HG02970 (cell line): ENCODE results near the gene SLC26A1.
"Not testable (repeated sequence)": the region's sequence is repeated elsewhere in the genome, so short reads cannot be mapped to it uniquely, and the experiment has no call there.

Source experiments
- ATAC-seq: cut with Tn5 transposase; IDR thresholded peaks from one replicate; pipeline ENCODE4 v1.9.1; 2021; ENCODE audit warnings: mild to moderate bottlenecking, moderate library complexity, moderate number of reproducible peaks; ENCODE audit not compliant: unreplicated experiment, low FRiP score

Gene SLC26A1

DNA sequence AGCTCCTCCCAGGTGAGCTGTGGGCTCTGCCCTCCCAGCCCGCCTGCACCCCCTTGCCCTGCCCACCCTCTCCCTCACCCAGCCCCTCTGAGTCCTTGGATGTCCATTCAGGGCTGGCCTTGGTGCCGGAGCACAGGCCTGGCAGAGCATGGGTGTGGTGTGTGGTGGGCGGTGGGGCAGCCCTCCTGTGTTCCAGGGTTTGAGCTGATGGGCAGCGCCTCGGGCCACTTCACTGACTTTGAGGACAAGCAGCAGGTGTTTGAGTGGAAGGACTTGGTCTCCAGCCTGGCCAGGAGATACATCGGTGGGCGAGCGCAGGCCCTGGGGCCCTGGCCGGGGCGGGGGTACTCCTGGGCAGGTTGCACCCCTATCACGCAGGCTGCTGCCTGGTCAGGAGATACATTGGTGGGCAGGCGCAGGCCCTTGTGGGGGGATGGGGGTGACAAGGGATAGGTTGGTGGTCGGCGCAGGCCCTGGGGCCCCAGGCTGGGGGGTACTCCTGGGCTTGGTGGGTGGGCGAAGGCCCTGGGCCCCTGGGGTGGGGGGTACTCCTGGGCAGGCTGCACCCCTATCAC, 7.6 kb upstream of the SLC26A1 start:
- ATAC-seq, result no peak

DNA sequence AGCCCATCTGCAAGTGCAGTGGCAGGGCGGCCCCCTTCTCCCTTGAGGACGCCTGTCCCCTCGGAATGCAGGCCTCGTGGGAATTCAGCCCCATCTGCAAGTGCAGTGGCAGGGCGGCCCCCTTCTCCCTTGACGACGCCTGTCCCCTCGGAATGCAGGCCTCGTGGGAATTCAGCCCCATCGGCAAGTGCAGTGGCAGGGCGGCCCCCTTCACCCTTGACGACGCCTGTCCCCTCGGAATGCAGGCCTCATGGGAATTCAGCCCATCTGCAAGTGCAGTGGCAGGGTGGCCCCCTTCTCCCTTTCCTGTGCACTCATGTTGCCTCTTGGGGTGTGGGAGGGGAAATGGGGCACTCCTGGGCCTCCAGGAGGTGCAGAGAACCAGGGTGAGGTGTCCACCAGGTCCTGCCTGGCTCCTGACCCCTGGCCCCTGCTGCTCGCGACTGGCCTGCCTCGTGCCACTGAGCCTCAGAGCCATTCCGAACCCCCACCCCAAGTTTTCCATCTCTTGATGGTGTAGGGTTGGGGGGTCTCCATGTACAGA, 6.8 kb upstream of the SLC26A1 start:
- ATAC-seq, result no peak

DNA sequence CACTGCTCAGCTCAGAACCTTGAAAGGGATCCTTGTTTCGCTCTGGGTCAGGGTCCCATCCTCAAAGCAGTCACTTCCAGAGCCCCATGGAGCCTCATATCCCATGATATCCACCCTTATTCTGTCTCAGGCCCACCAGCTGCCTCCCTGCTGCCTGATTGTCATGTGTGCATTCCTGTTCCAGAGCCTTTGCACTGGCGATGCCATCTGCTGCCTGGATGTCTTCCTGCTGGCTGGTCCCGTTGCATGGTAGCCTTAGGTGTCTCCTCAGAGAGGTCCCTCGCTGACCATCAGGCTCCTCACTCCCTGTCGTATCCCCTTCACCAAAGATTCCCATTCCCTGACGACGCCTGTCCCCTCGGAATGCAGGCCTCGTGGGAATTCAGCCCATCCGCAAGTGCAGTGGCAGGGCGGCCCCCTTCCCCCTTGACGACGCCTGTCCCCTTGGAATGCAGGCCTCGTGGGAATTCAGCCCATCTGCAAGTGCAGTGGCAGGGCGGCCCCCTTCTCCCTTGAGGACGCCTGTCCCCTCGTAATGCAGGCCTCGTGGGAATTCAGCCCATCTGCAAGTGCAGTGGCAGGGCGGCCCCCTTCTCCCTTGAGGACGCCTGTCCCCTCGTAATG, 6.1 kb upstream of the SLC26A1 start:
- ATAC-seq, result not testable (repeated sequence)

DNA sequence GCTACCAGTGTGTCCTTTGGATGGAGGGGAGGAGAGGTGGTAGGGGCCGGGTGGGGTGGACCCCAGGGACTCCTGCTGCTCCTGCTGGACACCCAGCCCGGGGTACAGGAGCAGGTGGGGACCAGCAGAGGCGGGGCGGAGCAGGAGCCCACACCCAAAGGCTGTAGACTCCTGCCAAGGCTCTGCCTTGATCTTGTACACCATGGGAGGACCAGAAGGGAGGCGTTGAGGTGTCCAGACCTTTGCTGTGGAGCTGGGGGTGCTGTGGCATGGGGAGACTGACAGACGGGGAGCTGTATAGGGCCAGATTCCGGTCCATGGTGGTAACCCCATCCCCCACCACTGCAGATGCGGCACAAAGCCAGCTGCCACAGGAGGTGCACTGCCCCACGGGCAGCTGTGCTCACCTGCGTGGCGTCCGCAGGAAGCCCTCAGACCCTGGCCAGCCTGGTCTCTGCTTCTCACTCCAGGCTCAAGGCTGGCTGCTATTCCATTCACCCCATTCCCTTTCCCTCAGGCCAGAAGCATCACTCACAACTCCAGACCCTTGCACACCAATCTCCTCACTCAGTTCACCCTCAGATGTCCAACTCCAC, 5.0 kb upstream of the SLC26A1 start:
- no peak for ATAC-seq

DNA sequence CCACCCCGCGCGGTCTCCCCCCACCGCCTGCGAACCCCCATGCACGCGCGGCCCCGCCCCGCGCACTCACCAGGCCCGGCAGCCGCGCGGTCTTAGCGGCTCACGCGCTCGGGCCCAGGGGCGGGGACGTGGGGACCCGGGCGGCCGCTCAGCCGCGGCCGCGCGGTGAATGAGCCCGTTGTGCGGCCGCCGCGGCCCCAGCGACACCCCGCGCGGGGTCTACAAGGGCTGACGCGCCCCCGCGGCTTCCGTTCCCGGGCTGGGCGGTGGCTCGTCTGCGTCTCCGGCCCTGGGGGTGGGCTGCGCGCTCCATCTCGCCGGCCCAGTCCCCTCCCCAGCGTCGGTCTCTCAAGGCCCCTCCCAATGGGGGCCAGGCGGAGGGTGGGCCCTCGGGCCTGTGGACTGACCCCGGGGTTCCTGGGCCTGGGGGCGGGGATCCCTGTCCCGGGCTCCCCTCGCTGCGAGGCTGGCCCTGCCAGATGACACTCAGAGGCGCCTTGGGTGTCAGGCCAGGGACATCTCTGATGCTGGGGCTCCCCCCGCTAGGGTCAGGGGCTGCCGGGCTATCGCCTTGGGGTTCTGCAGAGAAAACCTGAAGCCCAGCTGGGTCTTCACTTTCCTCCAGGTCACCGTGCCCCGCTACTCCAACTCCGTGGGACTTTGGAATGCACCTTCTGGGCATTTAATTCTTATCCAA, 4.3 kb upstream of the SLC26A1 start:
- no peak for ATAC-seq

DNA sequence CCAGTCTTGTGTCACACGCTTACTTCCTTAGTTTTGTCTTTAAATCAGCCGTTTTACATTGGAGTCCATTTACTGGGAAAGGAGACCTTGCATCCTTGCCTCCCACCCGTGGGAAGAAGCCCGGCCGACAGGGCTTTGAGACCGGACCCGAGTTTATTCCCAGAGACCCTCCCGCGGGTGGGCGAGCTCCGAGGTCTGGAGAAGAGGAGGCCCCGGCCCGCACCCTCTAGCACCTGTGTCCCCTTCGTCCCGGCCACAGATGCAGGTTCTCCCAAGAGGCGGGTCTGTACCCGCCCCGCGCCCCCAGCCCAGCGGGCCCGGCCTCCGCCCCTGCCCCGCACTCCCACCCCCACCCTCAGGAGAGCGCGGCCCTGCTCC, 3.8 kb upstream of the SLC26A1 start:
- ATAC-seq, result no peak

DNA sequence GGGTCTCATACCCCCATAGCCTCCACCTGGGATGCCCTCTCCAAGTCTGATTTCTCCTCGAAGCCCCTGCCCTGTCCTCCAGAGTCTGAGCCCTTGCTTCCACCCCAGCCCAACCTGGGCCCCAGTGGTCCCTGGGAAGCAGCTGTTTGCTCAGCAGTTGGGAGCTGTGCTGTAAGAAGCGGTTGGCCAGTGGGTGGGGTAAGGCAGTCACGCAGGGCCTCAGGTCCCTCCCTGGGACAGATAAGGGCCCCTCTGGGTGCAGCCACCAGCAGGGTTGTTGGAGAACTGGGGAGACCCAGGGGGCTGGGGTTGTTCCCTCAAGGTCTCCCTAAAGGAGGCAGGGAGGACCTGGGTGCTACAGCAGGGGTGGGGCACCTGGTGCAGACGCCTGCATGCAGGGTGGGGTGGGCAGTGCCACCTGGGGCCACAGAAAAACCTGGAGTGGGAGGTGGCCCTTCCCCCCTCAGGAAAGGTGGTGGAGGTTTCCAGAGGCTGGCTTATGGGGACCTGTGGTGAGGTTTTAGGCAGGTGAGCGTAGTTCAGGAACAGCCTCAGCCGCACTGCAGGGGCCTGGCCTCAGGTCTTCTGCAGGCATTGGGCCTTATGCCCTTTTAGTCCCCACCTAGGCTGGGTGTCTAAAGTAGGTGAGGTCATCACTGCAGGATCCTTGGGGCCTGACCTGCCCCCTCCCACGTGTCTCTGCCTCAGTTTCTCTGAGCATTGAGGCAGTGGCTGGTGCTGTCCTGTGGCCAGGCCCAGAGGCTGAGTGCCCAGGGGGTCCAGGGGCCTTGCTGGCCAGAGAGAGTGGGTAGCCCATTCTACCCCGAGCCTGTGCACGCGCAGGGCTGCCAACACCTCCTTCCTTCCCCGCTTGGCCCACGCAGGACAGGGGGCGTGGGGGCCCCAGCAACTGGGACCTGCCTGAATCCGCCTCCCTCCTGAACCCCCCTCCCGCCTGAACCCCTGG, 3.1 kb upstream of the SLC26A1 start:
- ATAC-seq, result no peak

DNA sequence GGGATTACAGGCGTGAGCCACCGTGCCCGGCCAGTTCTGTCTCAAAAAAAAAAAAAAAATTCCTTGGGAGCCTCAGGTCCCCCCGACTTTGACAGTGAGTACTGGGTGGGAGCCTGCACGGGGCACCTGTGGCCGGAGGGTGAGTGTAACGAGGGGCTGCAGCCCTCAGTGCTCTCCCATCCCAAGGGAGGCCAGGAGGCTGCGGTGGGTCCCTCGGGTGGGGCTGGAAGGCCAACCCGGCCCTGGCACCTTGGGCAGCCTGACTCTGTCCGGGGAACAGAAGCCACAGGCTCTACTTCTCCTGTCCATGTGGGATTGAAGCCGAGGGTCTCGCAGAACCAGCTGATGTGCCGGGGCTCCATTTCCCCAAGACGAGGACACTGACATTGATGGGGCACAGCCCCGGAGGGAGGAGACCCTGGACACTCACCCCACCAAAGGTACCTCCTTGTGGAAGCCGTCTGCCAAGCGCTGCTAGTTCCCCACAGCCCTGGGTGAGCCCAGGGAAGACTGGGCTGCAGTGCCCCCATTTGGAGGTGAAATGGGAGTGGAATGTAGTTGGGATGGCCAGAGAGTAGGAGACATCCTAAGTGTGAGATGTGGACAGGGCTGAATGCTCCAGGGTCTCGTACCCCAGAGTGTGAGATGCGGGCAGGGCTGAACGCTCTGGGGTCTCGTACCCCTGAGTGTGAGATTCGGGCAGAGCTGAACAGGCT, 2.3 kb upstream of the SLC26A1 start:
- no peak for ATAC-seq

DNA sequence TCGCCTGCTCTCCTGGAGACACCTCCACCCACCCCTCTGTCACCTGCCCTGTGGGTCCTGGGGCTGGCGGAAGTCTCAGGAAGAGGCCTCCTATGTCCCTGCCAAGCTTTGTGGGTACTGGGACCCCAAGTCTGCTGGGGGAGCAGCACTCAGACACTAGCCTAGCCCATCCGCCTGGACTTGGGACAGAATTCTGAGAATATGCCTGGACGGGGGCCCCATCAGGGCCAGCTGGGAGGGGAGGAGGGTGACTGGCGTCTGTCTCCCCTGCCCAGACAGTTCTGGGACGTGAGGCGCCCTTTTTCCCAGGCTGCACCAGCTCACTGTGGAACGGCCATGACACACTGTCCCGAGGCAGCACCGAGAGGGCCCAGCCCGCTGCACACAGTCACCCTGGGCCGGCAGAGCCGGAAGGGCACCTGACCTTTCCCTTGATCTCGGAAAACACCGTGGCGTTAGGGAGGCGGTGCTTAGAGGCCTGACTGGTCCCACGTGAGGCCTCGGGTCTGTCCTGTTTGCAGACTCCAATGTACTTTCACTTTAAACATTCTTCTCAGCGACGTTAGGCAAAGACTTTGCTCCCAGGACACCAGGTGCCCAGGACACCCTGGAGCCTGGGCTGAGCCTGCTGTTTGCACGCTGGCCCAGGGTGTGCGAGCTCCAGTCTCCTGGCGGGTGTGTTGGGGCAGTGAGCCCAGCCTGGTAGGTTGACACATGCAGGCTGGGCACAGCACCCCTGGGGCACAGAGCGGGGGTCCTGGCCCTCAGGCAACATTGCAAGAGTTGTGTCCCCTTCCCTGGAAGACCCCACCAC, 700 bp downstream of the SLC26A1 start:
- ATAC-seq, result no peak

DNA sequence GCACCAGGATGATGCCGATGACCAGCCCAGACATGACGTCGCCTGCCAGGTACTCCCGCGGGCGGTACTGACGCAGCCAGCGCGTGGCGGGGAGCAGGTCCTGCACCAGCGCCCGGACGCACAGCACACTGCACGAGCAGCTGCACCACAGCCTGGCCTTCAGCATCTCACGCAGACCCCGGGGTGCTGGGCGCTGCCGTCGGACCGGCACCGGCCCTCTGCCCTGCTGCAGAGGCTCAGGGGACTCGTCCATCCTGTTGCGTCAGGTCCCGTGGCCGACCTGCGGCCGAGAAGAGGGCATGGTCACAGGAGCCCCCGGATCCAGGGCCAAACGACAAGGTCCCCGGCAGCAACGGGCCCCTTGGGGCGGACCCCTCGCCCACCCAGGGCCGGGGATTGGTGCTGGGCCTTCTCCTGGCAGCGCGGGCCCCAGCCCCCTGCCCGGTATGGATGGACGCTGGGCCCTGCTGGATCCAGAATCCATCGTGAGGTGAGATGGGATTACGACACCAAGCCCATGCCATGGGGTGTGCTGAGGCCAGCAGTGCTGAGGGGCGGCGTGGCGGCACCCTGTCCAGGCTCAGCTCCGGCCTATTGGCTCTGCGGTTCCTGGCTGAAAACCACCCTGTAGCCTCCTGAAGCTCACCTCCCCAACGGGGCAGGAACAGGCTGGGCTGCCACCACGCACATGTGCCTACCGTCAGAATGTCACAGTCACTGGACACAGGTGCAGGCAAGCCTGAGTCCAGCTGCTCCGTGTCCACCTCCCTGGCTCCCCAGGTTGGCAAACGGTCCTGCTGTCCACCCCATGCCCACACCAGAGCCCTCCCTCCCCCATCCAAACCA, 1.5 kb downstream of the SLC26A1 start:
- no peak for ATAC-seq

DNA sequence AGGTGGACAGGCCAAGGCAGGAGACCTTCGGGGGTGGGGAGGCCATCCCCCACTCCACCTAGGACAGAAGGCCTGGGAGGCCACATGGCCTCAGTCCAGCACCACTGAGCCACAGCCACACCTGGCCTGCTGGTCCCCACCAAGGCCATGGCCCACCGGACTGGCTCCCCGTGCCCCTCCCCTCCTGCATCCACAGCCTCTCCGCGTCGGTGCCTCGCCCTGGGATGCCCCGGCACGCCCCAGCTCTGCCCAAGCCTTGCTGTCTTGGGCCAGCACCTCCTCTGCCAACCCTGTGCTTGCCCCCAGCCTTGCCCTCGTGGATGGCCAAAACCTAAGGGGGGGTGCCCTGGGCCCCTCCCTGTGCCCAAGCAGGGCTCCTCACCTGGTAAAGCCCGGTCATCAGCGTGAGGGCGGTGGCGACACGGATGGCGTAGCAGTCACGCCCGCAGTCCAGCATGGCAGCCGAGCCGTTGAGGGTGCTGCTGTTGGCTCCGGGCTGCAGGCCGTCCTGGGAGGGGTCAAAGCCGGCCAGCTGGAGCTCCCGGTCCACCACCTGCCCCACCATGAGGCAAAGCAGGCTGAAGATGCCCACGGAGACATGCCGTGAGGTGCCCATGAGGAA, 2.3 kb downstream of the SLC26A1 start:
- ATAC-seq, result no peak

DNA sequence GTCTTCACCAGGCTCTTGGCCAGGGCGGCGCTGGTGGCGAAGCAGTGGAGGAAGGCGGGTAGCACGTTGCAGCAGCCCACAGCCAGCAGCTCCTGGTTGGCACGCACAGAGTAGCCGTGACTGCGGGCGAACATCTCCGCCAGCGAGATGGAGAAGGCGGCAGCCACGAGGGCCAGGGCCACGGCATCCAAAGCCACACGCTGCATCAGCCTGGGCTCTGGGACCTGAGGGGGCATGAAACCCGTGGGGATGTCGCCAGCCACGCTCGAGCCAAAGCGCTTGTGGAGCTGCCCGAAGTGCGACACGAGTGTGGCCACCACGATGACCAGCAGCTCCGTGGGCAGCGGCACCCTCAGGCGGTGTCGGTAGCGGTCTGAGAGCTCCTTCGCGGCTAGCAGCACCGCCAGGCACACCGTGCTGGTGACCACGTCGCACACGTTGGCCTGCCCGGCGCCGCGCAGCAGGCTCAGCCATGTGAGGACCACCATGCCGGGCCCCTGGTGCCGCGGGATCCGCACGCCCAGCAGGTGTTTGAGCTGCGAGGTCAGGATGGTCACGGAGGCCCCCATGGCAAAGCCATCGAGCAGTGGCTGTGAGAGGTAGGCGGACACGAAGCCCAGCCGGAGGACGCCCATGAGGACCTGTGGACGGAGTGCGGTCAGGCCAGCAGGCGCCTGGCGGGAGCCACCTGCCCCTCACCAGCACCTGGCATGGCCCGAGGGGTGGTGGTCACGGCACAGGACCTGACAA, 3.3 kb downstream of the SLC26A1 start:
- no peak for ATAC-seq

DNA sequence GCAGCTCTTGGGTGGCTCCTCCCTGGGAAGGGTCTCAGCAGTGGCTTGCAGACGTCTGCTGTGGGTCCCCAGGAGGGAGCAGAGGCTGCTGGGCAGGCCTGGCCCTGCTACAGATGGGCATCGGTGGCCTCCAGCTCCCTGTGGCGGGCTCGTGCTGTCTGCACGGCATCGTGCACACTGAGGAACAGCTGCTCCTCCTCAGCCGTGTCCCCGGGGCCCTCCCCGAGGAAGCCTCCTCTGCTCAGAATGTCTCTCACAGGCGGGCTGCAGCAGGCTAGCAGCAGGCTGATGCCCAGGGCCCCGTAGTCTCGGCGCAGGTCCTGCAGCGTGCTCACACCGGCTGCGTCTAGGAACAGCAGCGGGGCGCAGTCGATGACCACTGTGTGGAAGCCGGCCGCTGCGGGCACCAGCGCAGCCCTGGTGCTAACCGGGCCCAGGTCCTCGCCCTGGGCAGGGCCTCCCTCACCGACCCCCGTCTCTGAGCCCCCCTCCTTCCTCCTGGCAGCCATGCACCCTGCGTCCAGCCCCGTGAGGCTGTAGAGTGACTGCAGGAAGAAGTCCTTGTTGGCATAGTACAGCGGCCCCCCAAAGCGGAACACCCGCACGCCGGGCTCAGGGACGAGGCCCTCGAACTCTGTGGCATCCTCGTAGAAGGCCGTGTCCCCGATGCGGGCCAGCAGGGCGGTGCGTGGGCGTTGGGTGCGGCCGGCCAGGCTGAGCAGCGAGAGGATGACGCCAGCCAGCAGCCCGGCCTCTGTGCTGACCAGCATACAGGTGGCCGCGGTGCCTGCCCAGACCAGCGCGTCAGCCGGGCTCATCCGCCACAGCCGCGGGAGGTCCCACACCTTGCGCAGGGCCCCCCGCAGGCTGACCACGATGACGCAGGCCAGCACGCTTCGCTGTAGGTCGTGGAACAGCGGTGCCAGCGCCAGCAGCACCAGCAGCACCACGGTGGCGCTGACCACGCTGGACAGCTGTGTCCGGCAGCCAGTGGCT, 4.2 kb downstream of the SLC26A1 start:
- no peak for ATAC-seq

DNA sequence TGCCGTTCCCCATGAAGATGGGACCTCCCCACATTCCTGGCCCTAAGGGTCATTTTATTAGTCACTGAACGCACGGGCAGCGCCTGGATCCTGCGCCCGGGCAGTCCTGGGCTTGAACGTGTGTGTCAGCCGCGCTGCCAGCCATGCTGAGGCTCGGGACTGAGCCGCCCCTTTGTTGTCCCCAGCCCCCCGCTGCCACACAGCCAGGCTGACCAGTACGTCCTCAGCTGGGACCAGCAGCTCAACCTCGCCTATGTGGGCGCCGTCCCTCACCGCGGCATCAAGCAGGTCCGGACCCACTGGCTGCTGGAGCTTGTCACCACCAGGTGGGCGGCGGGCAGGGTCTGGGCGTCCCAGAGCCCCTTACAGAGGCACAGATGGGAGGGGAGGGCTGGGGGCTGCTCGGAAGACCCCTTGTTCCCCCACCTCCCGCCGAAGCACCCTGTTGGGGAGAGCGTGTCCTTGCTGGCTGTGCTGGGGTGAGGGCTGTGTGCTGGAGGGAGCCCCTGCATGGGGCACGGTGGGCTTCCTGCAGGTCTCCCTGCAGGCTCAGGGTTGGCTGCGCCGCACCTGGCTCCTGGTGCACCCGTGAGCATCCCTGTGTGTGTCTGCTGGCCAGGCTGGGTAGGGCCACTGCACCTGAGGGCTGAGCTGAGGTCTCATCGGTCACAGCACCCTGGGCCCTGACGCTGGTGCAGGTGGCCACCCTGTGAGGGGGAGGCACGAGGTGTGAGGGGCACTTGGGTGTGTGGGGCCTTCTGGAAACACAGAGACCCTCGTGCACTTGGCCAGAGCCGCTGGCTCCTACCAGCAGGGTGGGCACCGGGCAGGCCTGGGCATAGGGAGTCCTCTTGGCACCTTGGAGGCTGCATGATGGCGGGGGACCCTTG, 5.3 kb downstream of the SLC26A1 start:
- no peak for ATAC-seq
